ENCODE measurements around the gene PSAP. TPM values are rescaled to one million over a fixed set of nuclear protein-coding genes. Genes with fewer than 3 reads are reported as not detected.

The PSAP gene
- total and polyA plus RNA-seq, 2 experiments from 2014 or later, result 686 to 987 TPM

DNA sequence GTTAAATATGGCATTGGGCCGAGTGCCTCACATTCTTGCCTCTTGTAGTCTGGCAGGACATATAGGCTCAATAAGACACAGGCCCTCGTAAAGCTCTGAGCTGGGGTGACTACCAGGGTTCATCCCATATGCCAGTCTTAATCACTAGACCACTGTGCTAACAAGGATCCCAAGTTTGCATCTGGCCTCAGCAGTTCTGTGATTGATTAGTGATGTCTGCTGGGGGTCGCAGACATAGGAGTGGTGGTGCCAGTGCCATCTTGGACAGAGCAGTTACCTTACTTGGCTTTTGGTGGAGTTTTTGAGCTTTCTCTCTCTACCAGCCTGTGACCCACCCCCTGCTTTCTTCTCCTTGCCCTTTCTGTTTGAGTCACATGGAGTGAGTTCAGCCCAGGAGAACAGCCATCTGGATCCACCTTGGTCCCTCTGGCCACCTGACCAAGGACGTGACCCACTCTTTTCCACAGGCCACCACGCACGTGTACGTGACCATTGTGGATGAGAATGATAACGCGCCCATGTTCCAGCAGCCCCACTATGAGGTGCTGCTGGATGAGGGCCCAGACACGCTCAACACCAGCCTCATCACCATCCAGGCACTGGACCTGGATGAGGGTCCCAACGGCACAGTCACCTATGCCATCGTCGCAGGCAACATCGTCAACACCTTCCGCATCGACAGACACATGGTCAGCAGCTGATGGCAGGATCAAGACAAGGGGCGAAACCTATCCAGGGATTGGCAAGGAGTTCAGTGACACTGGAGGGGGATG is 73.7 kb downstream of the PSAP start:
- Histone ChIP-seq H2AFZ (no peak overlapping the region), H3K4me2 (no peak overlapping the region), H3K79me2 (no peaks in the 10 kb centered on the region), H3K4me3 (no peak overlapping the region), H3K27me3 (no peaks in the 10 kb centered on the region), H3K27ac (no peak overlapping the region), H3K4me1 (ENCODE audit: insufficient read depth) (peaks cover 15% of the 10 kb centered on the region), H3K36me3 (replicated peaks; ENCODE audit: insufficient read depth, low read depth) (no peaks in the 10 kb centered on the region), H4K20me1 (ENCODE audit: insufficient read depth, poor library complexity, severe bottlenecking) (no peaks in the 10 kb centered on the region), H3K9me2 (replicated peaks; ENCODE audit: insufficient read depth) (no peaks in the 10 kb centered on the region), H3K9me3 (ENCODE audit: low read depth) (no peaks in the 10 kb centered on the region)
- no peak for DNase-seq (ENCODE audit: low spot score)
- 95% methylated on average over 17 of the region's 17 CpGs for WGBS (ENCODE audit: low lambda C conversion rate, missing lambda C conversion rate)
- TF ChIP-seq EZH2 (IDR thresholded peaks at IDR 0.05; ENCODE audit: borderline replicate concordance), result no peak
- TF ChIP-seq, protein P1, sequence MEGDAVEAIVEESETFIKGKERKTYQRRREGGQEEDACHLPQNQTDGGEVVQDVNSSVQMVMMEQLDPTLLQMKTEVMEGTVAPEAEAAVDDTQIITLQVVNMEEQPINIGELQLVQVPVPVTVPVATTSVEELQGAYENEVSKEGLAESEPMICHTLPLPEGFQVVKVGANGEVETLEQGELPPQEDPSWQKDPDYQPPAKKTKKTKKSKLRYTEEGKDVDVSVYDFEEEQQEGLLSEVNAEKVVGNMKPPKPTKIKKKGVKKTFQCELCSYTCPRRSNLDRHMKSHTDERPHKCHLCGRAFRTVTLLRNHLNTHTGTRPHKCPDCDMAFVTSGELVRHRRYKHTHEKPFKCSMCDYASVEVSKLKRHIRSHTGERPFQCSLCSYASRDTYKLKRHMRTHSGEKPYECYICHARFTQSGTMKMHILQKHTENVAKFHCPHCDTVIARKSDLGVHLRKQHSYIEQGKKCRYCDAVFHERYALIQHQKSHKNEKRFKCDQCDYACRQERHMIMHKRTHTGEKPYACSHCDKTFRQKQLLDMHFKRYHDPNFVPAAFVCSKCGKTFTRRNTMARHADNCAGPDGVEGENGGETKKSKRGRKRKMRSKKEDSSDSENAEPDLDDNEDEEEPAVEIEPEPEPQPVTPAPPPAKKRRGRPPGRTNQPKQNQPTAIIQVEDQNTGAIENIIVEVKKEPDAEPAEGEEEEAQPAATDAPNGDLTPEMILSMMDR (IDR thresholded peaks at IDR 0.05; ENCODE audit: poor library complexity), result no peak
- no peak for TF ChIP-seq EZH2phosphoT487 (IDR thresholded peaks at IDR 0.05; ENCODE audit: low read depth, severe bottlenecking, unreplicated experiment)

DNA sequence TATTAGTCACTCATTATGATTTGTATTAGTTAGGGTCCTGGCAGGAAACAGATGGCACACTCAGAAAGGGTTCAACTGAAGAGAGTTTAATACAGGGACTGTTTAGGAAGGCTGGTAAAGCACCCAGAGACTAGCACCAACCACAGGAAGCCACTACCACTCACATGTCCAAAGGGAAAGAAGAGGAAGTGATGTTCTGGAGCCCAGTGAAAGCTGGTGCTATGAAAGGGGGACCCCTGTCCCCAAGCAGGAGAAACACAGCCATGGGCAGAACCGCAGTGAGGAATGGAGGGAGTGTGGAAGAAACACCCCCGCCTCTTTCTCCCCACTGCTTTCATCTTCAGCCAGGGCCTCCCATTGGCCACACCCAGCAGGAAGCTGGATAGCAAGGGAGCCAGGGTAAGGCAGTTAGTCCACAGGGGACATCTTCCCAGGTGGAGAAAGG is 74.5 kb downstream of the PSAP start:
- H3K9me2 ChIP-seq (replicated peaks; ENCODE audit: insufficient read depth), result no peaks in the 10 kb centered on the region
- peaks cover 17% of the 10 kb centered on the region for H3K4me1 ChIP-seq (ENCODE audit: insufficient read depth)
- H3K4me3 ChIP-seq, result no peak overlapping the region
- H3K36me3 ChIP-seq (replicated peaks; ENCODE audit: insufficient read depth, low read depth), result no peaks in the 10 kb centered on the region
- no peaks in the 10 kb centered on the region for H4K20me1 ChIP-seq (ENCODE audit: insufficient read depth, poor library complexity, severe bottlenecking)
- no peak overlapping the region for H3K4me2 ChIP-seq
- no peaks in the 10 kb centered on the region for H3K9me3 ChIP-seq (ENCODE audit: low read depth)
- no peak for TF ChIP-seq EZH2phosphoT487 (IDR thresholded peaks at IDR 0.05; ENCODE audit: low read depth, severe bottlenecking, unreplicated experiment)
- TF ChIP-seq EZH2 (IDR thresholded peaks at IDR 0.05; ENCODE audit: borderline replicate concordance), result no peak
- TF ChIP-seq, protein P1 (IDR thresholded peaks at IDR 0.05; ENCODE audit: poor library complexity), result no peak
- no peaks in the 10 kb centered on the region for H3K79me2 ChIP-seq
- WGBS (ENCODE audit: low lambda C conversion rate, missing lambda C conversion rate), result 94% methylated on average over 2 of the region's 2 CpGs
- H3K27me3 ChIP-seq, result no peaks in the 10 kb centered on the region
- H3K27ac ChIP-seq, result no peak overlapping the region
- no peak for DNase-seq (ENCODE audit: low spot score)
- H2AFZ ChIP-seq, result no peak overlapping the region

DNA sequence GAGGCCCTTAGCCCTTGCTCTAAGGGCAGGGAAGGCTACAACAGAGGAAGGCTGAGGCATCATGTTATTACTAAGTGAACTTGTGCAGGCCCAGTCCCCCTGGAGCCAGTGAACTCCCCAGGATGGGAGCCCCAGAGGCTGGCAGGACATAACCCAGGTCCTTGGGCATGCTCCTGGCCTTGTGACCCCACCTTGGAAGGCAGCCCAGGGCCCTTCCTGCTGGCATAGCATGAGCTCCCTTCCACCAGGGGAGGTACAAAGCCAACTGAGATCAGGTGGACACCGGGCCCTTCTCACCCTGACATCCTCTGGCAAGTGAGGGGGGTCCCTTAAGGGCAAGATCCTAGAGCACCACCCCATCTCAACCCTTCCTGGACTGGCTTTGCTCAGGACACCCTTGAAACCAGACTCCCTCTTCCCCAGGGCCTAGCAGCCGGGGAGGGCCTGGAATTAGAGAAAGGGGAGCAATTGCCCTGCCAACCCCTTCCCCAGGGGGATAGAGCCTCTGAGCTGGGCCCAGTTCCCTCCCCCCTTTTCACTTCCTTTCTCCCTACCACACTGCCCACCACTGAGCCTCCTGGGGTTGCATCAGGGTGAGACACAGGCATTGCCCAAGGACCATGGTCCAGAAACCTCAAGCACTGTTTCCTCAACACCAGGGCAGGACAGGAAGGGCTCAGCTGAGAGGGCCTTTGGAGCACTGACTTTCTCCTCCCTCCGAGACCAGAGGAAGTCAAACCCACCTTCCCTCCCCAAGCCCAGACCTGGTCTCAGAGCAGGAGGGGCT is 75.9 kb downstream of the PSAP start:
- no peaks in the 10 kb centered on the region for H3K9me2 ChIP-seq (replicated peaks; ENCODE audit: insufficient read depth)
- no peak overlapping the region for H3K4me2 ChIP-seq
- TF ChIP-seq, protein P1 (IDR thresholded peaks at IDR 0.05; ENCODE audit: poor library complexity), result no peak
- TF ChIP-seq EZH2 (IDR thresholded peaks at IDR 0.05; ENCODE audit: borderline replicate concordance), result no peak
- peaks cover 17% of the 10 kb centered on the region for H3K4me1 ChIP-seq (ENCODE audit: insufficient read depth)
- no peak overlapping the region for H3K4me3 ChIP-seq
- DNase-seq (ENCODE audit: low spot score), result no peak
- no peaks in the 10 kb centered on the region for H3K36me3 ChIP-seq (replicated peaks; ENCODE audit: insufficient read depth, low read depth)
- no peak overlapping the region for H2AFZ ChIP-seq
- H4K20me1 ChIP-seq (ENCODE audit: insufficient read depth, poor library complexity, severe bottlenecking), result no peaks in the 10 kb centered on the region
- H3K9me3 ChIP-seq (ENCODE audit: low read depth), result no peaks in the 10 kb centered on the region
- H3K27ac ChIP-seq, result no peak overlapping the region
- WGBS (ENCODE audit: low lambda C conversion rate, missing lambda C conversion rate), result 95% methylated on average over 3 of the region's 3 CpGs
- no peaks in the 10 kb centered on the region for H3K79me2 ChIP-seq
- H3K27me3 ChIP-seq, result no peaks in the 10 kb centered on the region

All from hepatocyte (in vitro differentiated cells).